Neural crest cell (in vitro differentiated cells): ENCODE results near the gene TNXB. TPM values are rescaled to one million over a fixed set of nuclear protein-coding genes. Genes with fewer than 3 reads are reported as not detected.

Source experiments
- DNase-seq: peaks from one replicate; pipeline ENCODE4 v3.0.0; 2021; ENCODE audit warnings: low read depth, mixed read lengths, low spot score
- H3K27ac Mint-ChIP-seq: one replicate; pipeline ENCODE4 v1.8.0; 2021; ENCODE audit warnings: mild to moderate bottlenecking, mixed read lengths; ENCODE audit not compliant: unreplicated experiment
- H3K27me3 Mint-ChIP-seq: 2 replicates; pipeline ENCODE4 v1.8.0; 2021; ENCODE audit warnings: low read depth, mild to moderate bottlenecking, mixed read lengths
- H3K36me3 Mint-ChIP-seq: 2 replicates; pipeline ENCODE4 v1.8.0; 2021; ENCODE audit warnings: low read depth, mild to moderate bottlenecking, mixed read lengths
- H3K4me1 Mint-ChIP-seq: 2 replicates; pipeline ENCODE4 v1.8.0; 2021; ENCODE audit warnings: mixed read lengths
- H3K4me3 Mint-ChIP-seq: one replicate; pipeline ENCODE4 v1.8.0; 2021; ENCODE audit warnings: mild to moderate bottlenecking, mixed read lengths
- H3K9me3 Mint-ChIP-seq: 2 replicates; pipeline ENCODE4 v1.8.0; 2021; ENCODE audit warnings: mixed read lengths
- CTCF ChIP-seq: fragments of 200-600 bp; sonication (generic); conservative IDR thresholded peaks from 2 replicates; pipeline ENCODE4 v1.5.0; 2021; ENCODE audit warnings: antibody characterized with exemption, mild to moderate bottlenecking
- total RNA-seq: library from RNA; stranded (reverse); gene quantifications from 2 replicates; pipeline ENCODE4 v1.2.1, GENCODE V29; 2021

Gene TNXB
- total RNA-seq, 1 donor from 2014 or later, result 6.6 TPM

GRCh38 chr6:32149932-32150870, 41.1 kb upstream of the TNXB start:
- Mint-ChIP-seq H3K9me3 (no peaks in the 10 kb centered on the region), H3K4me1 (peaks cover 54% of the 10 kb centered on the region), H3K27ac (peak overlapping the region; percentile 87), H3K27me3 (no peaks in the 10 kb centered on the region), H3K4me3 (peak overlapping the region; percentile 54), H3K36me3 (peaks cover 3% of the 10 kb centered on the region)
- no peak for TF ChIP-seq CTCF
- DNase-seq, result no peak

GRCh38 chr6:32149092-32149755, 40.1 kb upstream of the TNXB start:
- H3K27ac Mint-ChIP-seq, result no peak overlapping the region

GRCh38 chr6:32148289-32149091, 39.4 kb upstream of the TNXB start:
- Mint-ChIP-seq H3K4me3 (peak overlapping the region; percentile 45), H3K27me3 (no peaks in the 10 kb centered on the region), H3K36me3 (peaks cover 3% of the 10 kb centered on the region), H3K4me1 (peaks cover 38% of the 10 kb centered on the region), H3K9me3 (no peaks in the 10 kb centered on the region), H3K27ac (peak overlapping the region; percentile 31)
- TF ChIP-seq CTCF, result no peak
- DNase-seq, result no peak

More at GRCh38 chr6:32149092-32149755, 40.1 kb upstream of the TNXB start:
- no peak for DNase-seq
- Mint-ChIP-seq H3K4me3 (peak overlapping the region; percentile 45), H3K27me3 (no peaks in the 10 kb centered on the region), H3K4me1 (peaks cover 44% of the 10 kb centered on the region), H3K9me3 (no peaks in the 10 kb centered on the region), H3K36me3 (peaks cover 3% of the 10 kb centered on the region)
- TF ChIP-seq CTCF, result no peak

GRCh38 chr6:32147401-32148132, 38.4 kb upstream of the TNXB start:
- no peaks in the 10 kb centered on the region for H3K9me3 Mint-ChIP-seq
- no peak overlapping the region for H3K4me3 Mint-ChIP-seq
- peaks cover 3% of the 10 kb centered on the region for H3K36me3 Mint-ChIP-seq
- H3K27ac Mint-ChIP-seq, result peak overlapping the region; percentile 31
- no peak for TF ChIP-seq CTCF
- H3K27me3 Mint-ChIP-seq, result no peaks in the 10 kb centered on the region
- DNase-seq, result no peak
- H3K4me1 Mint-ChIP-seq, result peaks cover 29% of the 10 kb centered on the region

- peaks cover 3% of the 10 kb centered on the region for H3K36me3 Mint-ChIP-seq
- no peaks in the 10 kb centered on the region for H3K9me3 Mint-ChIP-seq
- DNase-seq, result no peak
- no peak overlapping the region for H3K27ac Mint-ChIP-seq
- no peaks in the 10 kb centered on the region for H3K27me3 Mint-ChIP-seq
- H3K4me1 Mint-ChIP-seq, result peaks cover 21% of the 10 kb centered on the region
- no peak for TF ChIP-seq CTCF
- no peak overlapping the region for H3K4me3 Mint-ChIP-seq
These were observed 37.5 kb upstream of the TNXB start for GRCh38 chr6:32146687-32147086.
